OCI-LY3 (cell line): Measurements from ENCODE around the gene NOD2.
A peak's percentile ranks its signal among the peaks of the same experiment; 100 is the strongest.

Experiments
- EZH2phosphoT487 ChIP-seq: fragments of 200-600 bp; shearing (Covaris generic); IDR thresholded peaks from 2 replicates; pipeline ENCODE4 v1.6.1; 2018; ENCODE audit warnings: antibody characterized with exemption, mixed run types, low read depth
- TF ChIP-seq, protein P1 (sequence below): fragments of 200-600, 300-600 bp; sonication (generic); IDR thresholded peaks from 2 replicates; pipeline ENCODE4 v1.5.1; 2014; ENCODE audit warnings: antibody characterized with exemption, low read length, low read depth

GRCh38 chr16:50667497-50668367 is 25.7 kb upstream of the NOD2 start:
- TF ChIP-seq, protein P1, sequence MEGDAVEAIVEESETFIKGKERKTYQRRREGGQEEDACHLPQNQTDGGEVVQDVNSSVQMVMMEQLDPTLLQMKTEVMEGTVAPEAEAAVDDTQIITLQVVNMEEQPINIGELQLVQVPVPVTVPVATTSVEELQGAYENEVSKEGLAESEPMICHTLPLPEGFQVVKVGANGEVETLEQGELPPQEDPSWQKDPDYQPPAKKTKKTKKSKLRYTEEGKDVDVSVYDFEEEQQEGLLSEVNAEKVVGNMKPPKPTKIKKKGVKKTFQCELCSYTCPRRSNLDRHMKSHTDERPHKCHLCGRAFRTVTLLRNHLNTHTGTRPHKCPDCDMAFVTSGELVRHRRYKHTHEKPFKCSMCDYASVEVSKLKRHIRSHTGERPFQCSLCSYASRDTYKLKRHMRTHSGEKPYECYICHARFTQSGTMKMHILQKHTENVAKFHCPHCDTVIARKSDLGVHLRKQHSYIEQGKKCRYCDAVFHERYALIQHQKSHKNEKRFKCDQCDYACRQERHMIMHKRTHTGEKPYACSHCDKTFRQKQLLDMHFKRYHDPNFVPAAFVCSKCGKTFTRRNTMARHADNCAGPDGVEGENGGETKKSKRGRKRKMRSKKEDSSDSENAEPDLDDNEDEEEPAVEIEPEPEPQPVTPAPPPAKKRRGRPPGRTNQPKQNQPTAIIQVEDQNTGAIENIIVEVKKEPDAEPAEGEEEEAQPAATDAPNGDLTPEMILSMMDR, result peak; percentile 34
- TF ChIP-seq EZH2phosphoT487, result no peak
